HCEC 1CT (cell line): ENCODE results near the gene TOM1L2.
"Not testable (repeated sequence)": the region's sequence is repeated elsewhere in the genome, so short reads cannot be mapped to it uniquely, and the experiment has no call there.

ENCODE experiments used
- DNase-seq: peaks from one replicate; pipeline ENCODE4 v3.0.0-alpha.2; 2017

The TOM1L2 gene

DNA sequence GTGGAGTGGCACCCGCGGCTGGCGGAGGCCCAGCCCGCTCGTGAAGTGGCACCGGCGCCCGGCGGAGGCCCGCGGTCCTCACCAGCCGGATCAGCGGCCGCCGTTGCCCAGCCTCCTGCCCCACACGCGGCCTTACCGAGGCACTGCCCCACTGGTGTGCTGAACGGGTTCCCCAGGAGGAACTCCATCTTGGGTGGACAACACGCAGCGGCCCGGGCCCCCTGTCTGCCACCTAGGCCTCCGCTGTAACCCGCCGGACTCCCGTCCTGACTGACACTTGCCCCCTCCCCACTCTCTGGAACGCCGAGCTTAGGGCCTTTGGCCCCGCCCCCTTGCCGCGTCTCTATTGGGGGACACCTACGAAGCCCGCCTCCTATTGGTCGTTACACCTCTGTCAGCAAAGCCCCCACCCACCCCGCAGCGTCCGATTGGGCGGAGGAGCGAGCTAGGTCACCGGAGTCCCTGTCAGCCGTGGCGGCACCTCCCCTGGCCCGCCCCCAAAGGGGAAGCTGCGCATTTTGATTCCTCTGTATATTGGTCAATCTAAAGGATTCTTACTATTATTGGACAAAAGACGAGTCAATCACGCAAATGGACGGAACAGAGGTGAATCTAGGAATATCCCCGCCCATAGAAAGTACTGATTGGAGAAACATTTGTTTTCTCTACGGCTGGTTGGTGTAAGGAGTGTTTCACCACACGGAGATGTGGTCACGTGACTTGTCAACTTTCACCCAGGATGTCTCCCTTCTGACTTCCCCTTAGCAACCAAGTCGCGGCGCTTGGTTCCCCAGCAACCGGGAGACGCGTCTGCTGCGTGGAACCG lies at the start of gene TOM1L2, which contains the start of gene DRC3:
TSS of gene TOM1L2 (minus strand) at position 275 of the 826 bp plus-strand sequence. CDS start at position 188, 87 bp downstream.
TSS of gene DRC3 (plus strand) at position 737 of the 826 bp plus-strand sequence. CDS start 4,737 bp downstream, outside the sequence.
- DNase-seq = peak; percentile 100

DNA sequence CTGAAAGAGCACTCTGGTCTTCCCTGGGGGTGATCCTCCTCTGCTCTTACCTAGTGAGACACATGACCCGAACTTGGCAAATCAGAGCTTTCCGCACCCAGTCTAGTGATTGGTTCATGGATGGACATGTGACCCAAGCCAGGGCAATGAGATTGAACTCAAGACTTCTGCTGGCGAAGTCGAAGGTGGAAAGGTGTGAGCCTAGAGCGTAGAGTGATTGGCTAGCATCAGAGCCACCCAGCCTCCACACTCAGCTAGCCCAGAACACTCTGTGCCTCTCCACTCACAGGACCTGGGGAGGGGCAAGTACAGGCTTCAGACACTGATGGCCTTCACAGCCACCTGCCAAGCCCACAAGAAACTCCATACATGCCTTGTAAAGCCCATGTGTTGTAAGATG lies 49.2 kb upstream of the TOM1L2 start:
- no peak for DNase-seq

DNA sequence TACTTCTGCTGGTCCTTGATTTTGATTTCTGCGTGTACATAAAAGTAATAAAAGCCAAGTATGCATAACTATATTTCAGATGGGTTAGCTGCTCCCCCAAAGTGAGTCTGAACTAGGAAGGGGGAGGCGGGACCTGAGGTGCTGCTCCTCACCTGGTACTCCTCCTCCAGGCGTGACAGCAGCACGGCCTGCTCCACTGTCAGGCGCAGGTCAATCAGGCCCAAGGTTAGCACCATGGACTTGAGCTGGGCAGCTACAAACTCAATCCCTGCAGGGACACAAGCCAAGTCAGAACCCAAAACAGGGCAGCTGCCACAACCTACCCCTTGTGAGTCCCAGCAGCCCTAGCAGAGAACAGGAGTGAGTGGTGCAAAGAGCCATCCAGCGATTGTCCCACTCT lies 48.8 kb upstream of the TOM1L2 start:
- DNase-seq = no peak

DNA sequence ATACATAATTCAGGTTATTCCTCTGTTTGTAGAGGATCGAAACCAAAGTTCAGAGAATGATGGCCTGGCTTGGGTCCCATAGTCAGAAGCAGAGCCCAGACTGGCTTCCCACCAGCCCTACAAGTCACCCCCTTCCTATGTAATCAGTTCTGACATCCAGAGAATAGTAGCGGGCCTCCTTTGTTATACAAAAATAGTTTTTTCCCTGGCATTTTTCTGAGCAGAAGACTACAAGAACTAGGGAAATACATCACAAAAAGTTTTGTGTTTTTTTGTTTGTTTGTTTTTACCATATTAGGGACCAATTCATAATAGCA lies 47.6 kb upstream of the TOM1L2 start:
- no peak for DNase-seq

DNA sequence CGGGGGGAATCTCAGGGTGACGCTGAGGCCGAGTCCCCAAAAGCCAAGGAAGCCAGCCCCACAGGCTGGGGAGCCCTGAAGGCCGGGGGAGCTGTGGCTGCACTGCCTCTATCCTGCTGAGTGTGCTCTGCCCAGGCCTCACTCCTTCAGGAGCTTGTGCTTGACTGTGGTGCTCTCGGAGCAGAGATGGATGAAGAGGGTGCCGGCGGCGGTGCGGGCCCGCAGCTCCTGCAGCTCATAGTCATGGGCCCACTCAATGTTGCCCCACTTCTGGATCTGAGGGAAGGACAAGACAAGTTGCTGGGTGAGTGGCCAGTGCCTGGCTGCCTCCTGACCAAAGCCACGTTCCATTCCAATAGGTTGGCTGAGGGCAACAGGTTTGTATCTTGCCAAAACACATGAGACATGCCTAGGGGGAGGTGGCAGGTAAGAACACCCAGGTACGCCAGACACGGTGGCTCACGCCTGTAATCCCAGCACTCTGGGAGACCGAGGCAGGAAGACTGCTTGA lies 46.3 kb upstream of the TOM1L2 start:
- no peak for DNase-seq

DNA sequence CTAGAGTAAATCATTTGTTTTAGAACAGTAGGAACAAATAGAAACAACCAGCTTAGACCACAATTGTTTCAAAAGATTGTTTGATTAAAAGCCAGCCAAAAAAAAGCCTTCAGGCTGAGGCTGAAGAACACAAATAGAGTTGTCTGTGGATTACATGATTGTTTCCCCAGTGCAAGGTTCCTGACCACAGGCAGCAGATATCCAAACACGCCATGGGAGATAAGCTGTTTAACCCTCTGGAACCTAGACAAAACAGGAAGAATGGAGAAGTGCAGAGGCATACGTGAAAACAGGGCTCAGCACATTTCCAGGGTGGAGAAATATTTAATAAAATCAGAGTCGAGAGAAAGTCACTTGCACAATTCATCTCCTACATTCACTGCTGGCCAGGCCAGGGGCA lies 45.8 kb upstream of the TOM1L2 start:
- DNase-seq = no peak

DNA sequence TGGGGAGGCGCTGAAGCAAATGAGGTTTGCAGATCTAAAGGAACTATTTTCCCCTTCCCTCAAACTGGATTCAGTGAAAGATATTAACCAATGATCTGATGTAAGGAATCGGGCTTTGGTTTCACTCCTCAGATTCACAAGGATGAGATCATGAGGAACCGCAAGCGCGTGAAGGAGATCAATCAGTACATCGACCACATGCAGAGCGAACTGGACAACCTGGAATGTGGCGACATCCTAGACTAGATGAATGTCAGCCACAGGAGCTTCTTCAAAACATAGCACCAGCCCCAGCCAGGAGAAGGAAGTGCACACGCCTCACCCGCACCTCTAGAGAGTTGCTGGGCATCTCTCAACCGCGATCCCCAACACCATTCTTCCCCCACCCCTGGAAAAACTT lies 44.2 kb upstream of the TOM1L2 start:
- no peak for DNase-seq

DNA sequence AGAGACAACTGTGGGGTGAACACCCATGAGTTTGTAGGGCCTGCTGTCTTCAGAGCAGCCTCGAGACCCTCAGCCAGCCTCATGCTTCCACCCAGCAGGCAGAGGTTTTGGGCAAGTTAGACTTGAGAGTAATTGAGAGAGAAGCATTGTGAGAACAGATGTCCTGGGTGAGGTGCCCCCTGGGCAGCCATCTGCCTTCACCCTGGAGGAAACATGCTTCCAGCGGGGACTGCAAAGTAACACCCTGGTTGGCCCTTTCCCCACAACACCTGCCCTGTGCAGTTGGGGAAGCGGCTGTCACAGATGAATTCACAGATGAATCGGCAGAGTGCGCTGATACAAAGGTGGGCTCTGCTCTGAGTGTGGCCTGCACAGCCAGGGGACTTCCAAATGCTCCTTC lies 43.4 kb upstream of the TOM1L2 start:
- no peak for DNase-seq

DNA sequence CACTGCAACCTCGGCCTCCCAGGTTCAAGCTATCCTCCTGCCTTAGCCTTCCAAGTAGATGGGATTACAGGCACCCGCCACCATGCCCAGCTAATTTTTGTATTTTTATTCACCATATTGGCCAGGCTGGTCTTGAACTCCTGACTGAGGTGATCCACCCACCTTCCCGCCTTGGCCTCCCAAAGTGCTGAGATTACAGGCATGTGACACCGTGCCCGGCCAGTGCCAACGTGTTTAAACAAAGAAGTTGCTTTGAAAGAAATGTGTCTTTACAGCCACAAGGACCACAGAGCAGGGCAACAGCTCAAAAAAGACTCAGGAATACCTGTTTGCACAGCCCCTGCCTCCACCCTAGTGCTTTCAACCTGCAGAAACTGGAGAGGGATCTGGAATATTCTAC lies 41.8 kb upstream of the TOM1L2 start:
- no peak for DNase-seq

DNA sequence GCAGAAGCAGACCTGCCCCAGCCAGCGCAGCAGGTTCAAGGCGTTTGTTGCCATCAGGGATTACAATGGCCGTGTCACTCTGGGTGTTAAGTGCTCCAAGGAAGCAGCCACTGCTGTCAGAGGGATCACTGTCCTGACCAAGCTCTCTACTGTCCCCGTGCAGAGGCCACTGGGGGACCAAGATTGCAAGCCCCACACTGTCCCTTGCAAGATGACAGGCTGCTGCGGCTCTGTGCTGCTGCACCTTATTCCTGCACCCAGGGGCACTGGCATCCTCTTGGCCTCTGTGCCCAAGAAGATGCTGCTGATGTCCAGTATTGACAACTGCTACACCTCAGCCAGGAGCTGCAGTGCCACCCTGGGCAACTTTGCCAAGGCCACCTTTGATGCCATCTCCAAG lies 39.1 kb upstream of the TOM1L2 start:
- DNase-seq = no peak

DNA sequence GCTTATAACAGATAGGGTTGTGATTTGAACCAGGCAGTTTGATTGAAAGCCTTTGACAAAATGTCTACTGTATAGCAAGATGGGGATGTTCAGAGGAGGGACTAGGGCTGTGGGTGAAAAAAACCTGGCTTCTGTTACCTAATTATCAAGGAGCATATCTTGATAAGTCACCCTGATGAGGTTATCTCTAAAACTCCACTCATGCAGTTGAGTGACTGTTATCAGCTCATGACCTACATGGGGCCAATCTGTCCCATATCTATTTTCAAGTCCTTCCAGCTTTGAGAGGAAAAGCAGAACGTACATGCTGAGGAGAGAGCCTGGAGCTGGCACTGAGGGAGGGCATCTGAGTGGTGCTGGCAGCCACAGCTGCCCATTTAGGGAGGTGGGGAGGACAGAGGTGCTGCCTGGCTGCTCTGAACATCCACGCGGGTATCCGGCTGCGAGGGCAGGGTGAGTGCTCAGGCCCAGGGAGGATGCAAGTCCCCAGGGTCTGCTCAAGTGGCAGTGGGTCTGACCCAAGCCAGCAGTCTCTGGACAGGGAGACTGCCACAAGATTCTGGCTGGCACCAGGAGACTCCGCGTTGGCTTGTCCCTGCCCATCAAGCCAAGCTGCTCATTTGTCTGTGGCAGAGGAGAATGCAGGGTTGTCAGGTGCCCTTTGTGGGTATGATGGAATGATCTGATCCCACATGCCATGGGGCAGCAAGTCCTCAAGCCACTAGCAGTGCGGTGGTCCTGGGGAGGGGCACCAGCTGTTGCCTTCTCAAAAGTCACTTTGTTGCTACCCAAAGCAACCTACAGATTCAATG lies 37.6 kb upstream of the TOM1L2 start:
- DNase-seq = no peak

DNA sequence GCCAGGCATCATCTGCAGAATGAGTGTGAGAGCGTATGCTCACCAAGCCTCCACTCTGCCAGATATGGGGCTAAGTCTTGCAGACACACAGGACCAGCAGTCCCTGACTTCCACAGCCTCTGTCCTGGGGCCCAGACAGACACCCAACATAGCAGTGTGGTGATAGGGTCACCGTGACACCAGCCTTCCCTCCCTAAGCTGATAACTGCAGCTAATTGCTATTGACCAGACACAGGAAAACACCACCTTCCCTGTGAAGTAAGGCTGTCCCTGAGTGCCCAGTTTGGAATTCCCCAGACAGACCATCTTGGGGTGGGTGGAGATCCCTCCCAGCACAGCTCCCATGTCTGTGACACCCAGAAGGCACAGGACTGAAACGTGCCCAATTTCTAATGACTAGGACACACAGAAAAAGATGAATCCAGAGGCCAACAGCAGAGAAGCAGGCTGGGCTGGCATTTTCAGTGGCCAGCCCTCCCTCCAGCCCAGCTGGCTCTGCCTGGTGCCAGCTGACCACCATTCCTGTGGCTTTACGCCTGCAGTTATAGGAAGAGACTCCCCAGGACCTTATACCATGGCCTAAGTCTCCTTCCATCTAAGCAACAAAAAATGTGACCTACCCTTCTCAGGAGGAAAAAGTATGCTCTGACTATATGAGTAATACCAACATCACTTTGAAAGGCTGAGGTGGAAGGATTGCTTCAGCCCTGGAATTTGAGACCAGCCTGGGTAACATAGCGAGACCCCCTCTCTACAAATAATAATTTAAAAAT lies 36.5 kb upstream of the TOM1L2 start:
- DNase-seq = peak; percentile 84

DNA sequence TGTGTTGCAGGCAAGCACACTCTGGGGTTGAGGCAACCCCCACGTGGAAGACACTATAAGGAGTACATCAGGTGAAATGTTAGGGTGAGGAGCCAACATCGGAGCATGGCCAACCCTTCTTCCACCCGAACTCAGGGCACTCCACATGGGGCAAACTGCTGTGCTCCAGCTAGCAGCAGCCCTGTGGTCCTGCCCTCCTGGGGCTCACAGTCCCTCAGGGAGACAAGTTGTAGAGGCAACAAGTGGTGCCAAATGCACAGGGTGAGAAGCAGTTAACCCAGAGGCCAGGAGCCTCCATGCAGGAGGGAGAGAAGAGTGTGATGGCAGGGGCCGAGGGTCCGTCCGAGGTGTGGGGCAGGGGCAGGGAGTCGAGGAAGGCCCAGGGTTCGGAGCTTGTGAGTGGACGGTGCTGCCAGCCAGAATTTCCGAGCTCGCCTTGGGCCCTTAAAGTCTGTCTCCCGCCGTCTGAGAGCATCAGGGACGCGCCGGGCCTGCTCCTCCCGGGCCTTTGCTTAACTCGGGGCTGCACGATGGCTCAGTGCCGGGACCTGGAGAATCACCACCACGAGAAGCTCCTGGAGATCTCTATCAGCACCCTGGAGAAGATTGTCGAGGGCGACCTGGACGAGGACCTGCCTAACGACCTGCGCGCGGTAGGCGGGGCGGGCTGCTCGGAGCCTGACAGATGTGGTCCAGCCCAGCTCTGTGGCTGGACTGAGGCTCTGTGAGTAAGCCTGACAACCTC lies 34.5 kb upstream of the TOM1L2 start:
- no peak for DNase-seq

DNA sequence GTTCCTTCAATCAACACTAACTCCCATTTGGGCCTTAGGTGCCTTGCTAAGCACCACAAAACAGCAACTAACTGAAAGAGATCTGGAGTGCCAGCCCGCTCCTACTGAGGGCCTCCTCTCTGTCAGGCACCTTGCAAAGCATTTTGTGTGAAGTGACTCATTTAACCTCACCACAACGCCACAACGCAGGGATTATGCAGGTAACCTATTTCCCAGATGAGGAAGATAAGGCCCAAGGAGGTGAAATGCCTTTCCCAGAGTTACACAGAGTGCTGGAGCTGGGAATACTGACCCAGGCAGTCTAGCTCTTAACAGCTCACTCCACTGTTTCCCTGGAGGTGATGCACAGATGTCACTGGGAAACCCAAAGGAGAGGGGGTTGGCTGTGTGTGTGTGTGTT lies 33.3 kb upstream of the TOM1L2 start:
- no peak for DNase-seq

DNA sequence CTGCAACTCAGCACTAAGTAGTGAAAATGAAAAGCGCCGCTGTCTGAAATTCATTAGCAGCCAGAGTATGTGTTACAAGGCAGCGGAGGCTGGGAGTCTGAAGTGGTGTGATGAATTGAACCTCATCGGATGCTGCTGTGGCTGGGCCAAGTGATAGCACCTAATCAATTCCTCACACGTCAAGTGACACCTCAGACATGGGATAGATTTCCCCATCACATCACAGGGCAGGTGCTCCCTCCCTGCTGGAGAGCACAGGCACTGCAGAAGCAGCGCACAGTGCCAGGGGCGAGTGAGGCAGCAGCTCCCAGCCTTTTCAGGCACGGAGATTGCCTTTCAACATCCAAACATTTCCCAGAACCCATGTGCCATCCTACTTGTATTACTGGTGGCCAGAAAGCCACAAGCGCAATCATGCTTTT lies 32.7 kb upstream of the TOM1L2 start:
- DNase-seq = no peak

DNA sequence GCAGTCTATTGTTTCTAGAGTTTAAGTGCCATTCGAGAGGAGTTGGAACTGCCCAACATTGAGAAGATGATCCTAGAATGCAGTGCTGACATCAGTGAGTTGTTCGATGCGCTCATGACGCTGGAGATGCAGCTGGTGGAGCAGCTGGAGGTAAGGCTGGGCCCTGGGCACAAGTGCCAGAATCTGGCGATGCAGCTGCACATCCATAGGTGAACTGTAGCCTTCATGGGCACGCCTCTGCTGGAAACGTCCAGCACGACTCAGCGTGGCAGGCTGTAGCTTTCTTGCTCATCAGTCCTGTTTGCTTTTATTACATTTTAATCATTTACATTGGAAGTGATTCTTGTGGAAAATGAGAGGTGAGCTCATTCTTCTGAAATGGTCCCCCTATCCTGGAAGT lies 32.1 kb upstream of the TOM1L2 start:
- no peak for DNase-seq

DNA sequence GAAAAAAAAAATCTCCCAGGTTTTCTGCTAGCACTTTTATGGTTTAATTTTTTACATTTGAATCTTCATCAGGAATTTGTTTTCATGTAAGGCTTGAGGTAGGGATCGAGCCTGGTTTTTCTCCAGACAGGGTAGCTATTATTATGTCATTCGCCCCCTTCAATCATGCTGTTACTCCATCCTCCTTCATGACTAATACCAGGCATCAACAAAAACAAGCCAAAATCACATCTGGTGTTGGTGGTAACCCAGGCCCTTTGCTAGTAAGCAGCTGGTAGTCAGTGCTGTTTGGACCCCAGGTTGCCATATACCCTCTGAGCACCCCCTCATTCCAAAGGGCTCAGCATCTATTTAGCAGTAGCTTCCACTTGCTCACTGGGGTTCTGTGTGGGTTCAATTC lies 30.0 kb upstream of the TOM1L2 start:
- DNase-seq = peak; percentile 52

DNA sequence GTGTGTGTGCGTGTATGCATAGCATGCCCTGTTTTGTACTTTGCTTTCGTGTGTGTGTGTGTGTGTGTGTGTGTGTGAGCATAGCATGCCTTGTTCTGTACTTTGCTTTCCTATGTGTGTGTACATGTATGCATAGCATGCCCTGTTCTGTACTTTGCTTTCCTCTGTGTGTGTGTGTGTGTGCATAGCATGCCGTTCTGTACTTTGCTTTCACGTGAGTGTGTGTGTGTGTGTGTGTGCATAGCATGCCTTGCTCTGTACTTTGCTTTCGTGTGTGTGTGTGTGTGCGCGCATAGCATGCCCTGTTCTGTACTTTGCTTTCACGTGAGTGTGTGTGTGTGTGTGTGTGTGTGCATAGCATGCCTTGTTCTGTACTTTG lies 27.8 kb upstream of the TOM1L2 start:
- DNase-seq = no peak

DNA sequence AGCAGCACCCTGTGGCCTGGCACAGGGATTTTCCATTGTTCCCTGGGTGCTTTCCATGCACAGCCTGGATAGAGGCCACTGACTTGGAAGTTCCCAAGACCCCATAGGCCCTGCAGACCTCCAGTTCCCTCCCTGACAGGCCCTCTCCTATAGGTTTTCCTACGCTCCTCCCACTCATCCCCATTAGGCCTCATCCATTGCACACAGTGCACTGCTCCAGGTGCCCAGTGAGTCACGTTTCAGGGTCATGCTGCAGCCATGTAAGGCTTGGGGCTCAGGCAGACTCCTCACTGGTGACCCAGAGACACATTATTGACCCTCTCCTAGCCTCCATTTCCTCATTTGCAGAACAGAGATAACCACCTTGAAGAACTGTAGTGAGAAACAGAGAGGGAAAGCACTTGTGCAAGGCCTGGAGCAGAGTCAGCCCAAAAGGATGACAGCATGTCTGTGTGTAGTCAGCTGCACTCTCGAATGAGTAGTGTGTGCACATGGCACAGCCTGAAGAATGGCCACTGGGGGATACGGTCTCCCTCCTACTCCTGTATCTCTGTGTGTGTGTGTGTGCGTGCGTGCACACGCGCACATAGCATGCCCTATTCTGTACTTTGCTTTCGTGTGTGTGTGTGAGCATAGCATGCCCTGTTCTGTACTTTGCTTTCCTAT lies 27.3 kb upstream of the TOM1L2 start:
- no peak for DNase-seq

DNA sequence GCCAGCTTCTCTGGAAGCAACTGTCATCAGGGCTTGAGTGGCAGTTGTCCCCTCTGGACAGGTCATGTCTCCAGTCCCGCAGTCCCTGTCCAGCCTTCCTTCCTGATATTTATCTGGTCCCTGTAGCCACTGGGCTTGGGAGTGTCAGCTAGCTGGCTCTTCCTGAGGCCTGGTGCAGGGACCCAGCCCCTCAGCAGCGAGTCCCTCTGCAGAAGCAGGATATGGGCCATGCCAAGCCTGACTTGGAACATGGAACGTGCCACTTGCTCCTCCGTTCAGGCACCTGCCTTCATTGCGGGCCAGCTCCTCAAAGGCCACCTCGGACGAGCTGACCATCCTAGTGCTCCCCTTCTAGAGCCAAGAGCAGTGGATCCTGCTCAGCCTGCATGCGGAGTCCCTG lies 26.7 kb upstream of the TOM1L2 start:
- DNase-seq = no peak

DNA sequence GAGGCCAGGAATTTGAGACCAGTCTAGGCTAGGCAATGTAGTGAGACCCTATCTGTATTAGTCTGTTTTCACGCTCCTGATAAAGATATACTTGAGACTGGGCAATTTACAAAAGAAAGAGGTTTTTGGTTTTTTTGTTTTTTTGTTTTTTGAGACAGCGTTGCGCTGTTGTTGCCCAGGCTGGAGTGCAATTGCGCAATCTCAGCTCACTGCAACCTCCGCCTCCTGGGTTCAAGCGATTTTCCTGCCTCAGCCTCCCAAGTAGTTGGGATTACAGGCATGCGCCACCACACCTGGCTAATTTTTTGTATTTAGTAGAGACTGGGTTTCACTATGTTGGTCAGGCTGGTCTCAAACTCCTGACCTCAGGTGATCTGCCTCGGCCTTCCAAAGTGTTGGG lies 23.7 kb upstream of the TOM1L2 start:
- DNase-seq = not testable (repeated sequence)
